ENCODE data around the gene RNF186.

- TF ChIP-seq POLR2AphosphoS5 (IDR thresholded peaks at IDR 0.05) = no peak
- TF ChIP-seq CTCF (IDR thresholded peaks at IDR 0.05) = no peak
- TF ChIP-seq POLR2A (IDR thresholded peaks at IDR 0.05) = no peak
These were observed 9.5 kb upstream of the RNF186 start for GRCh38 chr1:19824541-19824940.

Measured in transverse colon (tissue), 4 donors.